Ishikawa (cell line): Measurements from ENCODE around the gene SOX30.

ENCODE experiments used
- CEBPB ChIP-seq: IDR thresholded peaks from 2 replicates; pipeline ENCODE4 v1.6.1; 2012
- CREB1 ChIP-seq: IDR thresholded peaks from 2 replicates; pipeline ENCODE4 v1.6.1; 2012; ENCODE audit warnings: low read depth
- EGR1 ChIP-seq: IDR thresholded peaks from 2 replicates; pipeline ENCODE4 v1.6.1; 2012
- EP300 ChIP-seq: IDR thresholded peaks from 2 replicates; pipeline ENCODE4 v1.6.1; 2012; ENCODE audit warnings: borderline replicate concordance
- FOXM1 ChIP-seq: IDR thresholded peaks from 2 replicates; pipeline ENCODE4 v1.6.1; 2012; ENCODE audit warnings: low read depth, borderline replicate concordance
- MAX ChIP-seq: IDR thresholded peaks from 2 replicates; pipeline ENCODE4 v1.6.1; 2012
- NFIC ChIP-seq: IDR thresholded peaks from 2 replicates; pipeline ENCODE4 v1.6.1; 2012
- RAD21 ChIP-seq: IDR thresholded peaks from 2 replicates; pipeline ENCODE4 v1.6.1; 2012; ENCODE audit warnings: low read depth
- TAF1 ChIP-seq: IDR thresholded peaks from 2 replicates; pipeline ENCODE4 v1.6.1; 2012; ENCODE audit warnings: low read depth, mild to moderate bottlenecking
- TCF12 ChIP-seq: IDR thresholded peaks from 2 replicates; pipeline ENCODE4 v1.6.1; 2012; ENCODE audit warnings: low read depth
- TEAD4 ChIP-seq: IDR thresholded peaks from 2 replicates; pipeline ENCODE4 v1.6.1; 2012
- YY1 ChIP-seq: IDR thresholded peaks from 2 replicates; pipeline ENCODE4 v1.6.1; 2012; ENCODE audit warnings: low read depth
- ZBTB7A ChIP-seq: IDR thresholded peaks from 2 replicates; pipeline ENCODE4 v1.6.1; 2012; ENCODE audit warnings: low read depth
- TF ChIP-seq, protein P1 (sequence below): IDR thresholded peaks from 2 replicates; pipeline ENCODE4 v1.6.1; 2012; ENCODE audit warnings: low read depth, mild to moderate bottlenecking
- TF ChIP-seq, protein P2 (sequence below): IDR thresholded peaks from 2 replicates; pipeline ENCODE4 v1.6.1; 2012

SOX30 gene

GRCh38 chr5:157600252-157600651, 52.0 kb downstream of the SOX30 start:
- TF ChIP-seq ZBTB7A (no peak), EP300 (no peak), TCF12 (no peak), TAF1 (no peak), NFIC (no peak), FOXM1 (no peak)

- TF ChIP-seq RAD21 (no peak), TCF12 (no peak), CEBPB (no peak), TAF1 (no peak), YY1 (no peak), NFIC (no peak), EGR1 (no peak), ZBTB7A (no peak)
- TF ChIP-seq, protein P1, sequence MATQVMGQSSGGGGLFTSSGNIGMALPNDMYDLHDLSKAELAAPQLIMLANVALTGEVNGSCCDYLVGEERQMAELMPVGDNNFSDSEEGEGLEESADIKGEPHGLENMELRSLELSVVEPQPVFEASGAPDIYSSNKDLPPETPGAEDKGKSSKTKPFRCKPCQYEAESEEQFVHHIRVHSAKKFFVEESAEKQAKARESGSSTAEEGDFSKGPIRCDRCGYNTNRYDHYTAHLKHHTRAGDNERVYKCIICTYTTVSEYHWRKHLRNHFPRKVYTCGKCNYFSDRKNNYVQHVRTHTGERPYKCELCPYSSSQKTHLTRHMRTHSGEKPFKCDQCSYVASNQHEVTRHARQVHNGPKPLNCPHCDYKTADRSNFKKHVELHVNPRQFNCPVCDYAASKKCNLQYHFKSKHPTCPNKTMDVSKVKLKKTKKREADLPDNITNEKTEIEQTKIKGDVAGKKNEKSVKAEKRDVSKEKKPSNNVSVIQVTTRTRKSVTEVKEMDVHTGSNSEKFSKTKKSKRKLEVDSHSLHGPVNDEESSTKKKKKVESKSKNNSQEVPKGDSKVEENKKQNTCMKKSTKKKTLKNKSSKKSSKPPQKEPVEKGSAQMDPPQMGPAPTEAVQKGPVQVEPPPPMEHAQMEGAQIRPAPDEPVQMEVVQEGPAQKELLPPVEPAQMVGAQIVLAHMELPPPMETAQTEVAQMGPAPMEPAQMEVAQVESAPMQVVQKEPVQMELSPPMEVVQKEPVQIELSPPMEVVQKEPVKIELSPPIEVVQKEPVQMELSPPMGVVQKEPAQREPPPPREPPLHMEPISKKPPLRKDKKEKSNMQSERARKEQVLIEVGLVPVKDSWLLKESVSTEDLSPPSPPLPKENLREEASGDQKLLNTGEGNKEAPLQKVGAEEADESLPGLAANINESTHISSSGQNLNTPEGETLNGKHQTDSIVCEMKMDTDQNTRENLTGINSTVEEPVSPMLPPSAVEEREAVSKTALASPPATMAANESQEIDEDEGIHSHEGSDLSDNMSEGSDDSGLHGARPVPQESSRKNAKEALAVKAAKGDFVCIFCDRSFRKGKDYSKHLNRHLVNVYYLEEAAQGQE: no peak
- TF ChIP-seq, protein P2, sequence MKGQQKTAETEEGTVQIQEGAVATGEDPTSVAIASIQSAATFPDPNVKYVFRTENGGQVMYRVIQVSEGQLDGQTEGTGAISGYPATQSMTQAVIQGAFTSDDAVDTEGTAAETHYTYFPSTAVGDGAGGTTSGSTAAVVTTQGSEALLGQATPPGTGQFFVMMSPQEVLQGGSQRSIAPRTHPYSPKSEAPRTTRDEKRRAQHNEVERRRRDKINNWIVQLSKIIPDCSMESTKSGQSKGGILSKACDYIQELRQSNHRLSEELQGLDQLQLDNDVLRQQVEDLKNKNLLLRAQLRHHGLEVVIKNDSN: no peak
Observed at GRCh38 chr5:157599565-157599964, 52.7 kb downstream of the SOX30 start.

- TF ChIP-seq ZBTB7A (no peak), YY1 (no peak), MAX (no peak), CREB1 (no peak), TAF1 (no peak), FOXM1 (no peak), CEBPB (no peak), NFIC (no peak)
- TF ChIP-seq, protein P1: no peak
Observed at GRCh38 chr5:157598350-157598936, 53.8 kb downstream of the SOX30 start.

DNA sequence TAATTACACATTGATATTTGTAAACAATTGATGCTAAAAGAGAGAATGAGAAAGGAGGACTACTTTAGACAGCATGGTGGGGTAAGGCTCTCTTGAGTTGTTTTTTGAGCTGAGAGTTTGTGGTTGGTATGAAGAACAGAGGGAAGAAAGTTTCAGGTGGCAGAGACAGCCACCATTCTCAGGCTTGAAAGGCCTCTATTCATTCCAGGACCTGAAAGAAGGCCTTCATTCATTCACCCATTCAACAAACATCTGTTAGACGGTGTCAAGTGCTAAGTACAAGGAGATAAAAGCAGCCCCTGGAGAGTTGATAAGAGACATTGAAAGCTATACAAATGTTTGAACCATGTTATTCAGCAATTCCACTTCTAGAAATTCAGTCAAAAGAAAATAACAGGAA, 55.0 kb downstream of the SOX30 start:
- TF ChIP-seq CEBPB (no peak), ZBTB7A (no peak)
- TF ChIP-seq, protein P1: no peak

GRCh38 chr5:157596487-157596886, 55.8 kb downstream of the SOX30 start:
- TF ChIP-seq CREB1: no peak
- TF ChIP-seq ZBTB7A: no peak
- TF ChIP-seq FOXM1: no peak
- TF ChIP-seq YY1: no peak
- TF ChIP-seq, protein P1: no peak
- no peak for TF ChIP-seq NFIC
- no peak for TF ChIP-seq TAF1
- TF ChIP-seq TCF12: no peak
- TF ChIP-seq EP300: no peak
- TF ChIP-seq CEBPB: no peak
- no peak for TF ChIP-seq EGR1
- no peak for TF ChIP-seq TEAD4
- no peak for TF ChIP-seq RAD21
